CMK (cell line): ENCODE data around the gene SLITRK2.

Experiments
- DNase-seq: peaks from one replicate; pipeline ENCODE4 v3.0.0-alpha.2; 2010; ENCODE audit warnings: low read depth

The SLITRK2 gene

DNA sequence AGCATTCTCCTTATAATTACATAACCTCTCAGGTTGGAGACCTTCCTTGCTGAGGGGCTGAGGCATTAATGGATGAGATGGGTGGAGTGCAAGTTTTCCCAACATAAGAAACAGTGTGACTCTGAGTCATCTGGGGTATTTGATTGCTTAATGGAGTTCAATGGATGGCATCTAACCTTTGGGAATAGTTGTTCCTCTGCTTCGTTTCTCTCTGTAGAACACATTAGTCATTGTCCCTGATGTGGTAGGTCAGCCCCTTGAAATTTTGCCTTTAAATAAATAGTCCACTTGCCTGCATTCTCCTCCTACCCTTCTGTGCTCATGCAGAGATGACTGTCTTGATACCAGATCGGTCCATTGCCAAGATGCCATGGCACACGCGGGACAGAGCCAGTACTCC lies 38.6 kb downstream of the SLITRK2 start:
- no peak for DNase-seq

DNA sequence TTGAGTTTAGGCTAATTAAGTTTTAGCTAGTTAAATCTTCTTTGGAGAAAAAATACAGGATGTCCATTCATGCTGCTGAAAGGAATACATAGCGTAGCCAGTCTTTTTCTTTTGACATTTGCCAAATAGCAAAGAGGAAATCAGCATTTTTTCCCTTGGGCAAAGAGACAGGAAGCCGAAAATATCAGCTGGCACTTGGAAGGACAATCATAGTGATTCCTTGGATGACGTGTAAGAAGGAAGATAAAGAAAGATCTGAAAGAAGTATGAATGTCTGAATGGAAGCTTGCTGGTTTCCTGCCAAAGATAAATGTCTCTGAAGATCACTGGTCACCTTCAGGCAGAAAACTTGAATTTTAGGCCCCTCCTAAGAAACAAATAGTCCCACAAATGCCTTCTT lies 44.2 kb downstream of the SLITRK2 start:
- DNase-seq = no peak

DNA sequence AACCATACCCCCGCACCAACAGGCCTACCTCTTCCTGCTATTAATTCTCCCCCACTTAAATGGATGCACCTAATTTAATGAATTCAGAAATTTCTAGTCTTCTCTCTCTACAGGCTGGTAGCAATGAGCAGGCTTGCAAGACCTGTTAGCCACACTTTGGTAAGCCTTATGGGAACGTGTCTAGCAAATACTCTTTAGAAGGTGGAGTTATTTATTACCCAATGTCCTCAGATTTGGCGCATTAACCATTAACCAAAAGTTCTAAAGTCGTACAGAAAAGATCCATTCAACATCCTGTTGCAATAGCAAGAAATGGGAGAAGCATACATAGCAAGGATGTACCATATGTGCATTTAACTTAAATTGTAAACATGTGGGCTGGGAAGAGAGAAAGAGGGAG lies 47.5 kb downstream of the SLITRK2 start:
- DNase-seq = no peak
